Loucy (cell line): Measurements from ENCODE around the gene ABCA6.

Experiments used
- H2AFZ ChIP-seq: fragments of 200-600 bp; sonication (generic); 2 replicates; pipeline ENCODE4 v1.6.0; 2016; ENCODE audit warnings: antibody characterized with exemption, mild to moderate bottlenecking, low read length, moderate library complexity
- H3F3A ChIP-seq: fragments of 200-600 bp; 2 replicates; pipeline ENCODE4 v1.6.0; 2016; ENCODE audit warnings: antibody characterized with exemption, low read depth, mild to moderate bottlenecking
- H3K27me3 ChIP-seq: fragments of 200-600 bp; sonication (generic); 2 replicates; pipeline ENCODE4 v1.6.1; 2014; ENCODE audit warnings: low read length, mild to moderate bottlenecking; ENCODE audit not compliant: insufficient read depth, poor library complexity, severe bottlenecking
- H3K36me3 ChIP-seq: fragments of 200-600 bp; sonication (generic); 2 replicates; pipeline ENCODE4 v1.6.1; 2016; ENCODE audit warnings: low read length; ENCODE audit not compliant: insufficient read depth
- H3K4me1 ChIP-seq: fragments of 200-600 bp; sonication (generic); 2 replicates; pipeline ENCODE4 v1.5.1; 2014; ENCODE audit warnings: low read length, mild to moderate bottlenecking; ENCODE audit not compliant: insufficient read depth, poor library complexity, severe bottlenecking
- H3K4me2 ChIP-seq: fragments of 200-600 bp; sonication (generic); 2 replicates; pipeline ENCODE4 v1.6.0; 2014; ENCODE audit warnings: antibody characterized with exemption, low read length, low read depth, mild to moderate bottlenecking; ENCODE audit not compliant: poor library complexity, severe bottlenecking
- H3K4me3 ChIP-seq: fragments of 200-600 bp; sonication (generic); 2 replicates; pipeline ENCODE4 v1.5.1; 2014; ENCODE audit warnings: low read length, mild to moderate bottlenecking, mixed read lengths; ENCODE audit not compliant: poor library complexity, severe bottlenecking
- H3K79me2 ChIP-seq: fragments of 200-600 bp; sonication (generic); 2 replicates; pipeline ENCODE4 v1.6.1; 2014; ENCODE audit warnings: low read length; ENCODE audit not compliant: insufficient read depth
- H3K9ac ChIP-seq: fragments of 200-600 bp; sonication (generic); 2 replicates; pipeline ENCODE4 v1.6.0; 2014; ENCODE audit warnings: mild to moderate bottlenecking, low read depth, low read length, moderate library complexity; ENCODE audit not compliant: poor library complexity, severe bottlenecking
- H3K9me2 ChIP-seq: fragments of 200-600 bp; sonication (generic); replicated peaks from 2 replicates; pipeline ENCODE4 v1.6.1; 2016; ENCODE audit warnings: low read depth, low read length, mixed read lengths
- H3K9me3 ChIP-seq: fragments of 200-600 bp; sonication (generic); 2 replicates; pipeline ENCODE4 v1.6.1; 2014; ENCODE audit warnings: mild to moderate bottlenecking, antibody characterized with exemption, low read length, low read depth; ENCODE audit not compliant: insufficient read depth
- H4K20me1 ChIP-seq: fragments of 200-600 bp; sonication (generic); 2 replicates; pipeline ENCODE4 v1.6.0; 2014; ENCODE audit warnings: antibody characterized with exemption, low read length, mild to moderate bottlenecking; ENCODE audit not compliant: insufficient read depth, poor library complexity, severe bottlenecking
- CTCF ChIP-seq: fragments of 200-600 bp; sonication (generic); conservative IDR thresholded peaks from 2 replicates; pipeline ENCODE4 v1.5.1; 2014; ENCODE audit warnings: mild to moderate bottlenecking, antibody characterized with exemption, low read length
- EZH2phosphoT487 ChIP-seq: fragments of 200-600 bp; IDR thresholded peaks from 2 replicates; pipeline ENCODE4 v1.6.1; 2018; ENCODE audit warnings: antibody characterized with exemption, mild to moderate bottlenecking, moderate library complexity, borderline replicate concordance

ABCA6 gene

GRCh38 chr17:69065113-69065512, 76.6 kb downstream of the ABCA6 start:
- H3K9me2 ChIP-seq = no peaks in the 10 kb centered on the region
- H2AFZ ChIP-seq = no peak overlapping the region
- H3K79me2 ChIP-seq = no peaks in the 10 kb centered on the region
- H3F3A ChIP-seq = no peaks in the 10 kb centered on the region
- no peak overlapping the region for H3K4me2 ChIP-seq
- H3K4me1 ChIP-seq = no peaks in the 10 kb centered on the region
- no peak overlapping the region for H3K4me3 ChIP-seq
- no peaks in the 10 kb centered on the region for H4K20me1 ChIP-seq
- no peaks in the 10 kb centered on the region for H3K36me3 ChIP-seq
- TF ChIP-seq EZH2phosphoT487 = no peak
- no peak for TF ChIP-seq CTCF
- H3K9me3 ChIP-seq = no peaks in the 10 kb centered on the region
- no peaks in the 10 kb centered on the region for H3K27me3 ChIP-seq
- no peak overlapping the region for H3K9ac ChIP-seq

GRCh38 chr17:69064476-69064875, 77.2 kb downstream of the ABCA6 start:
- Histone ChIP-seq H3F3A (no peaks in the 10 kb centered on the region), H2AFZ (no peak overlapping the region), H3K4me1 (no peaks in the 10 kb centered on the region), H4K20me1 (no peaks in the 10 kb centered on the region), H3K9ac (no peak overlapping the region), H3K9me2 (no peaks in the 10 kb centered on the region), H3K79me2 (no peaks in the 10 kb centered on the region), H3K9me3 (no peaks in the 10 kb centered on the region), H3K4me2 (no peak overlapping the region), H3K4me3 (no peak overlapping the region), H3K27me3 (no peaks in the 10 kb centered on the region), H3K36me3 (no peaks in the 10 kb centered on the region)
- no peak for TF ChIP-seq EZH2phosphoT487
- TF ChIP-seq CTCF = no peak

GRCh38 chr17:69064001-69064400, 77.7 kb downstream of the ABCA6 start:
- H3F3A ChIP-seq = no peaks in the 10 kb centered on the region
- TF ChIP-seq CTCF (no peak), EZH2phosphoT487 (no peak)
- H3K36me3 ChIP-seq = no peaks in the 10 kb centered on the region
- H3K9ac ChIP-seq = no peak overlapping the region
- no peak overlapping the region for H2AFZ ChIP-seq
- H4K20me1 ChIP-seq = no peaks in the 10 kb centered on the region
- no peaks in the 10 kb centered on the region for H3K79me2 ChIP-seq
- no peaks in the 10 kb centered on the region for H3K9me2 ChIP-seq
- H3K4me1 ChIP-seq = no peaks in the 10 kb centered on the region
- no peak overlapping the region for H3K4me2 ChIP-seq
- no peak overlapping the region for H3K4me3 ChIP-seq
- H3K9me3 ChIP-seq = no peaks in the 10 kb centered on the region
- H3K27me3 ChIP-seq = no peaks in the 10 kb centered on the region
